Psoas muscle (tissue), 8 donors: ENCODE measurements around the gene CLIP3. TPM values are rescaled to one million over a fixed set of nuclear protein-coding genes. Genes with fewer than 3 reads are reported as not detected.
"Not testable (repeated sequence)": the region's sequence is repeated elsewhere in the genome, so short reads cannot be mapped to it uniquely, and the experiment has no call there.

Experiments used
- ATAC-seq, 4 donors: fragments of 200-7000 bp; cut with Tn5 transposase; one replicate each; pipeline ENCODE4 v1.9.1; 2020; ENCODE audit warnings: moderate library complexity in 3 of 4, mild to moderate bottlenecking in 2 of 4
- DNase-seq, 2 donors: peaks; one replicate each; pipeline ENCODE4 v3.0.0-alpha.2; 2020
- H3K27ac ChIP-seq: fragments of 200-600 bp; one replicate; pipeline ENCODE4 v1.8.0; 2022
- H3K27me3 ChIP-seq, 3 donors: fragments of 200-600 bp in 1 of 3; one replicate each; pipeline versions ENCODE4 v1.6.1 to v1.8.0; 2013 to 2022; ENCODE audit warnings: low read length in 2 of 3, mild to moderate bottlenecking in 2 of 3, moderate library complexity in 1 of 3; ENCODE audit not compliant: insufficient read depth in 3 of 3
- H3K36me3 ChIP-seq, 2 donors: fragments of 200-600 bp in 1 of 2; one replicate each; pipeline versions ENCODE4 v1.6.1 to v1.8.0; 2013 to 2022; ENCODE audit warnings: low read depth in 1 of 2, mild to moderate bottlenecking in 1 of 2, moderate library complexity in 1 of 2; ENCODE audit not compliant: insufficient read depth in 1 of 2
- H3K4me1 ChIP-seq: fragments of 200-600 bp; one replicate; pipeline ENCODE4 v1.8.0; 2022
- H3K4me3 ChIP-seq: fragments of 200-600 bp; one replicate; pipeline ENCODE4 v1.8.0; 2022; ENCODE audit warnings: mild to moderate bottlenecking
- H3K9me3 ChIP-seq: fragments of 200-600 bp; one replicate; pipeline ENCODE4 v1.8.0; 2022
- CTCF ChIP-seq: fragments of 200-600 bp; IDR thresholded peaks from one replicate; pipeline ENCODE4 v1.8.0; 2022; ENCODE audit warnings: antibody characterized with exemption
- WGBS, 3 donors: extraction: QIAGEN DNeasy Blood & Tissue Kit; methylation state at CpG; one replicate each; pipeline versions ENCODE4 v1.1.6 to v1.1.7; 2013; 5-methylcytosine and 5-hydroxymethylcytosine counted together
- intact Hi-C, 2 donors: fragments of 100-400 bp; cut with DNase I; formaldehyde crosslinking; loops; one replicate each; pipeline versions ENCODE4 v1.11.0 to v1.14.2; 2022
- polyA plus RNA-seq, 3 donors: library from polyadenylated mRNA; stranded (reverse); fragments of 200-250 nt; gene quantifications; one replicate each; pipeline ENCODE4 v1.2.3, GENCODE V29; 2013
- total RNA-seq, 4 donors: library from RNA; stranded (reverse); fragmentation: NEBNext Ultra II Directional in 2 of 4; extraction: Animal tissue kit (Norgen Biotek cat#: 25700) in 2 of 4; gene quantifications; one replicate each; pipeline versions ENCODE4 v1.2.1 to v1.2.4, GENCODE V29; 2021 to 2023
- donor health status: healthy with polysubstance abuse.
- donor health status: DM: no; HTN: no; CAD: no; lungs with moderate emphysema.
- donor health status: Bipolar disorder and iron deficiency.
- donor health status: healthy.
- donor health status: DM: yes; HTN: yes; CAD: no.
- donor health status: DM: no; HTN: no; CAD: no.
- donor health status: DM: no; HTN: no; CAD: no.
- donor health status: DM: yes; HTN: yes; CAD: no.

CLIP3 gene
- total and polyA plus RNA-seq, 7 donors, result 0.51 to 3.9 (median 1.2) TPM

- no peak for TF ChIP-seq CTCF
- Histone ChIP-seq H3K36me3 (no peaks in the 10 kb centered on the region), H3K9me3 (no peaks in the 10 kb centered on the region), H3K27me3 (no peaks in the 10 kb centered on the region), H3K27ac (no peak overlapping the region), H3K4me3 (no peak overlapping the region), H3K4me1 (no peaks in the 10 kb centered on the region)
- ATAC-seq (no peak), DNase-seq (no peak)
- WGBS, 3 donors, result 84 to 87% (median 86%) methylated on average over 10 of the region's 10 CpGs
- intact Hi-C loops, result no loop called here
Measured at GRCh38 chr19:36073121-36073876, 40.6 kb upstream of the CLIP3 start.

- no peak overlapping the region for H3K27ac ChIP-seq
- DNase-seq, result no peak
- no peak for ATAC-seq
- no peak for TF ChIP-seq CTCF
- no peak overlapping the region for H3K4me3 ChIP-seq
- no peaks in the 10 kb centered on the region for H3K27me3 ChIP-seq
- no peaks in the 10 kb centered on the region for H3K4me1 ChIP-seq
- intact Hi-C loops, result no loop called here
- H3K36me3 ChIP-seq, result no peaks in the 10 kb centered on the region
- no peaks in the 10 kb centered on the region for H3K9me3 ChIP-seq
- WGBS, 3 donors, result 88 to 97% (median 92%) methylated on average over 8 of the region's 8 CpGs
Measured at GRCh38 chr19:36072081-36072480, 39.4 kb upstream of the CLIP3 start.

- ATAC-seq, intact Hi-C loops: not testable (repeated sequence)
Measured at GRCh38 chr19:36068810-36069499, 36.3 kb upstream of the CLIP3 start.

GRCh38 chr19:36067681-36068080 lies 35.0 kb upstream of the CLIP3 start:
- no peak for ATAC-seq
- 91 to 97% (median 93%) methylated on average over 11 of the region's 11 CpGs for WGBS, 3 donors
- Histone ChIP-seq H3K27me3 (no peaks in the 10 kb centered on the region), H3K27ac (no peak overlapping the region), H3K4me3 (no peak overlapping the region), H3K9me3 (no peaks in the 10 kb centered on the region), H3K36me3 (no peaks in the 10 kb centered on the region), H3K4me1 (no peaks in the 10 kb centered on the region)
- intact Hi-C loops, result no loop called here
- no peak for TF ChIP-seq CTCF
- DNase-seq, result no peak

More at GRCh38 chr19:36068810-36069499, 36.3 kb upstream of the CLIP3 start:
- not testable (repeated sequence) for H3K36me3 ChIP-seq, H3K9me3 ChIP-seq, H3K27ac ChIP-seq, H3K4me3 ChIP-seq, DNase-seq, H3K4me1 ChIP-seq, H3K27me3 ChIP-seq
- 95 to 98% (median 97%) methylated on average over 39 to 54 of the region's 57 CpGs for WGBS, 3 donors

GRCh38 chr19:36064826-36065225 lies 32.2 kb upstream of the CLIP3 start:
- Histone ChIP-seq H3K4me3 (no peak overlapping the region), H3K4me1 (no peaks in the 10 kb centered on the region), H3K27ac (no peak overlapping the region), H3K9me3 (no peaks in the 10 kb centered on the region), H3K36me3 (no peaks in the 10 kb centered on the region), H3K27me3 (no peaks in the 10 kb centered on the region)
- no peak for TF ChIP-seq CTCF
- 93 to 97% (median 96%) methylated on average over 8 of the region's 8 CpGs for whole genome bisulfite sequencing, 3 donors
- intact Hi-C loops, result loop anchor here in 1 of 2 donors (5.0 kb wide), 1 partner anchor 37 kb away; no protein-coding TSS in a partner anchor
- DNase-seq, result no peak
- ATAC-seq, result no peak
